Peyer's patch (tissue), 4 donors: ENCODE data around the gene LAD1. TPM values are rescaled to one million over a fixed set of nuclear protein-coding genes. Genes with fewer than 3 reads are reported as not detected.

ENCODE experiments used
- DNase-seq, 3 donors: peaks; one replicate each; pipeline ENCODE4 v3.0.0-alpha.2; 2017 to 2019
- H3K27ac ChIP-seq, 4 donors: fragments of 200-600 bp; sonication (generic); one replicate each; pipeline ENCODE4 v1.5.1; 2016 to 2019
- H3K27me3 ChIP-seq, 2 donors: fragments of 200-600 bp; sonication (generic); one replicate each; pipeline ENCODE4 v1.5.1; 2019
- H3K36me3 ChIP-seq, 3 donors: fragments of 200-600 bp; sonication (generic); one replicate each; pipeline ENCODE4 v1.5.1; 2016 to 2019
- H3K4me1 ChIP-seq, 4 donors: fragments of 200-600 bp; sonication (generic); one replicate each; pipeline ENCODE4 v1.5.1; 2016 to 2019
- H3K4me3 ChIP-seq, 4 donors: fragments of 200-600 bp; sonication (generic); 1 replicate in 3 of 4; 2 replicates in 1 of 4; pipeline ENCODE4 v1.5.1; 2016 to 2019; ENCODE audit warnings: mild to moderate bottlenecking in 1 of 4
- H3K9me3 ChIP-seq, 4 donors: fragments of 200-600 bp; sonication (generic); one replicate each; pipeline ENCODE4 v1.5.1; 2016 to 2019; ENCODE audit warnings: mild to moderate bottlenecking in 1 of 4
- POLR2A ChIP-seq, 2 donors: fragments of 450-650 bp; IDR thresholded peaks; one replicate each; pipeline ENCODE4 v1.5.1; 2017; ENCODE audit warnings: antibody characterized with exemption in 2 of 2, mild to moderate bottlenecking in 2 of 2, moderate library complexity in 2 of 2
- total RNA-seq, 4 donors: library from RNA; depleted of rRNA; stranded (reverse); fragments of >200 nt; gene quantifications; one replicate each; pipeline ENCODE4 v1.1.0, GENCODE V29; 2016
- TF ChIP-seq, protein P1 (sequence below), 6 experiments: fragments of 450-650 bp in 4 of 6; fragments of 200-600 bp in 2 of 6; sonication (generic) in 1 of 6; IDR thresholded peaks; one replicate each; pipeline ENCODE4 v1.5.1; 2017 to 2019; ENCODE audit warnings: antibody characterized with exemption in 6 of 6, mild to moderate bottlenecking in 3 of 6, moderate library complexity in 1 of 6

The LAD1 gene
- total RNA-seq, 4 donors from 2014 or later, result 106 to 224 (median 192) TPM

DNA sequence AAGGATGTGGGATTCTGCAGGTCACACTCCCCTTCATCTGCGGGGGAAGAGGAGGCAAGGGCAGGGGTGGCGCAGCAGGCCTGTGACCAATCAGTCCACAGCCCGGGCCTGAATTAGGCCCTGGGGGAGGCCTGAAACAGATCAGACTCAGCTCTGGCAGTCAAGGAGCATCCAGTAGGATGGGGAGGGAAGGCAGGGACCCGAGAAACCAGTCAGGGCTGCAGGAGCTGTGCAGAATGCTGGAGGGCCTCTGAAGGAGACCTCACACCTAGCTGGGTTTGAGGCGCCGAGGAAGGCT lies 34.4 kb downstream of the LAD1 start:
- Histone ChIP-seq H3K9me3 (no peaks in the 10 kb centered on the region), H3K4me1 (no peaks in the 10 kb centered on the region), H3K36me3 (no peaks in the 10 kb centered on the region), H3K4me3 (no peak overlapping the region), H3K27ac (no peak overlapping the region), H3K27me3 (no peaks in the 10 kb centered on the region)
- TF ChIP-seq, protein P1, sequence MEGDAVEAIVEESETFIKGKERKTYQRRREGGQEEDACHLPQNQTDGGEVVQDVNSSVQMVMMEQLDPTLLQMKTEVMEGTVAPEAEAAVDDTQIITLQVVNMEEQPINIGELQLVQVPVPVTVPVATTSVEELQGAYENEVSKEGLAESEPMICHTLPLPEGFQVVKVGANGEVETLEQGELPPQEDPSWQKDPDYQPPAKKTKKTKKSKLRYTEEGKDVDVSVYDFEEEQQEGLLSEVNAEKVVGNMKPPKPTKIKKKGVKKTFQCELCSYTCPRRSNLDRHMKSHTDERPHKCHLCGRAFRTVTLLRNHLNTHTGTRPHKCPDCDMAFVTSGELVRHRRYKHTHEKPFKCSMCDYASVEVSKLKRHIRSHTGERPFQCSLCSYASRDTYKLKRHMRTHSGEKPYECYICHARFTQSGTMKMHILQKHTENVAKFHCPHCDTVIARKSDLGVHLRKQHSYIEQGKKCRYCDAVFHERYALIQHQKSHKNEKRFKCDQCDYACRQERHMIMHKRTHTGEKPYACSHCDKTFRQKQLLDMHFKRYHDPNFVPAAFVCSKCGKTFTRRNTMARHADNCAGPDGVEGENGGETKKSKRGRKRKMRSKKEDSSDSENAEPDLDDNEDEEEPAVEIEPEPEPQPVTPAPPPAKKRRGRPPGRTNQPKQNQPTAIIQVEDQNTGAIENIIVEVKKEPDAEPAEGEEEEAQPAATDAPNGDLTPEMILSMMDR (IDR thresholded peaks at IDR 0.05), result no peak
- TF ChIP-seq POLR2A (IDR thresholded peaks at IDR 0.05), result no peak
- DNase-seq, result peak in 1 of 3 donors; percentile 31

- Histone ChIP-seq H3K4me3 (no peak overlapping the region), H3K4me1 (no peaks in the 10 kb centered on the region), H3K27ac (no peak overlapping the region), H3K9me3 (no peaks in the 10 kb centered on the region), H3K27me3 (no peaks in the 10 kb centered on the region), H3K36me3 (no peaks in the 10 kb centered on the region)
- DNase-seq, result peak in 1 of 3 donors; percentile 9
- TF ChIP-seq, protein P1 (IDR thresholded peaks at IDR 0.05), result no peak
- no peak for TF ChIP-seq POLR2A (IDR thresholded peaks at IDR 0.05)
Observed at GRCh38 chr1:201363467-201363866, 35.7 kb downstream of the LAD1 start.

DNA sequence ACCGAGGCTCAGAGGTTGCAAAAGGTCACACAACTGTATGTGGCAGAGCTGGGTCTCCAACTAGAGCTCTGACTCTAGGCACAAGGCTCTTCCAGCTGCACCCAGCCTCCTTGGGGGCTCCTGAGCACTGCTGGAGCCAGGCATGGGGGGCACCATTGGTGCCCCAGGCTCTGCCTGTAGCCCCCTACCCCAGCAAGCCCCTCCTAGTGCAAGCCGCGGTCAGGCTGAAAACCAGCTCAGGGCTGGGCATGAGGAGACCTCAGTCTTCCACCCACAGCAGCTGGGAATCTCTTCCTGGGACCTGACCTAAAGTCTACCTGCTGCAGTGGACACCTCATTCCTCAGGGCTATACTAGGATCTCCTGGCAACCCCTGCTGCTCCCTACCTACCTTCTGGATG lies 36.2 kb downstream of the LAD1 start:
- no peaks in the 10 kb centered on the region for H3K27me3 ChIP-seq
- TF ChIP-seq POLR2A (IDR thresholded peaks at IDR 0.05), result no peak
- TF ChIP-seq, protein P1 (IDR thresholded peaks at IDR 0.05), result no peak
- H3K36me3 ChIP-seq, result no peaks in the 10 kb centered on the region
- H3K27ac ChIP-seq, result no peak overlapping the region
- no peaks in the 10 kb centered on the region for H3K9me3 ChIP-seq
- H3K4me3 ChIP-seq, result no peak overlapping the region
- DNase-seq, result peak in 1 of 3 donors; percentile 34
- no peaks in the 10 kb centered on the region for H3K4me1 ChIP-seq

DNA sequence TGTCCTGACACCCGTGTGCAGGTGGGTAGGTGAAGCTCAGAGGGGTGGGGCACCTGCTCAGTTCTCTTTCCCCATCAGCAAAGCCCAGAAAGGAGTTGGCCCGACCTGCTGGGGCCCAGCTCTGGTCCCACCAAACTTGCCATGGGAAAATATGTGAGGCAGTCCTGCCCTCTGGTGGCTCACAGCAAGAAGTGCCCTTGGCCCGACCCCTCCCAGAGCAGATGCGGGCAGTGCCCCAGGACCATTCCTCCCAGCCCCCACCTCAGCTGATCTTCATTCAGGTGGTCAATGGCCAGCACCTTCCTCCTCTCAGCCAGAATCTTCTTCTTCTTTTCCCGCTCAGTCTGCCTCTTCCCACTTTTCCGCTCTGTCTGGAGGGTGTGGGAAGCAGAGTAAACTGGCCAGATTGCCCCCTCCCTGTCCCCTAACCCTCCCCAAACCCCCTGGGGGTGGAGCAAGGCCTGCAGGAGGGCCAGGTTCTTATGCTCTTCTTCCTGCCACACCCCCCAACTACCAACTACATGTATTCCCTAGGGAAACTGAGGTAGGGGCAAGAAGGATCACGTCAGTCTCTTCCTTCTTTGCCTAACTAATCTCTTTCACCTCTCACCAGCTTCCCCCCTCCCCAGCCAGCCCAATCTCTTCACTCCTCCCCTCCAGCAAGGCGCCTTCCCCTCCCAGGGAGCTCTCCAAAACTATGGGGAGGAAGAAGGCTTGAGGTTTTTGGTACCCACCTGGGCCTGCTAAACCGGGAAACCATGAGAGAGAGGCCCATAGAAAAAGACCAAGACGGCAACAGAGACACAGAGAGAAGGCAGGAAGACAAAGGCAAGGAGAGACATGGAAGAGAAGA lies 37.2 kb downstream of the LAD1 start:
- Histone ChIP-seq H3K36me3 (no peaks in the 10 kb centered on the region), H3K4me3 (no peak overlapping the region), H3K4me1 (no peaks in the 10 kb centered on the region), H3K27me3 (no peaks in the 10 kb centered on the region), H3K27ac (no peak overlapping the region), H3K9me3 (no peaks in the 10 kb centered on the region)
- TF ChIP-seq POLR2A (IDR thresholded peaks at IDR 0.05), result no peak
- TF ChIP-seq, protein P1 (IDR thresholded peaks at IDR 0.05), result peak in 4 of 6 experiments; percentile 57 to 84 (median 78)
- DNase-seq, result peak in 2 of 3 donors; percentile 59 to 60

DNA sequence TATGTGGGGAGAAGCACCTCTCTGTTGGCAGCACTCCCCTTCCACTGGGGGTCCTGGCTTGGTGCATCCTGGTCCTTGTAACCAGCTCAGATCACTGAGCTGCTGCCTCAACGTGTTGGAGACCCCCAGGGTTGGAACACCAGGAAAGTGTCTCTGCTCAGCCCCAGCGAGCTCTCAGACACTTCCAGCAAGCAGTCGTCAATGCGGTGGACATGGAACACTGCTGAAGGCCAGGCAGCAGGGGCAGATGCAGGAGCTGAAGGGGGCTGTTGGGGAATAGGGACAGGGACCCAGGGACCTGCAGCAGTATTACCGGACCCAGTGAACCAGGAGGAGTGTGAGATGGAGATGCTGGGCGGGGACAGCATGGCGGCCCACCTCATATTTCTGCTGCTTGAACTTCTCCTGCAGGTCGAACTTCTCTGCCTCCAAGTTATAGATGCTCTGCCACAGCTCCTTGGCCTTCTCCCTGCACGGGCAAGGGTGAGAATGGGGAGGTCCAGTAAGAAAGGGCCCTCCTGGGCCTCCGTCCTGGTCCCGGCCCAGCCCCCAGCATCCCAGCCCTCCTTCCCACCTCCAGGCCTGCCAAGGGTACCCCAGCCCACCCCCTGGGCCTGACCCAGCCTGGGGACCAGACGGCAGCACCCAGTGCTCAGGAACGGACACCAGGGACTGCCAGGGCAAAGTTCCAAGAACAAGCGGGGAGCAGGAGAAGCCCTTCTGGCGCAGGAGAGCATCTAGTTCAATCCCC lies 38.0 kb downstream of the LAD1 start:
- no peaks in the 10 kb centered on the region for H3K9me3 ChIP-seq
- no peaks in the 10 kb centered on the region for H3K36me3 ChIP-seq
- DNase-seq, result peak in 1 of 3 donors; percentile 35
- H3K27me3 ChIP-seq, result no peaks in the 10 kb centered on the region
- H3K4me3 ChIP-seq, result no peak overlapping the region
- no peak for TF ChIP-seq POLR2A (IDR thresholded peaks at IDR 0.05)
- TF ChIP-seq, protein P1 (IDR thresholded peaks at IDR 0.05), result no peak
- no peak overlapping the region for H3K27ac ChIP-seq
- H3K4me1 ChIP-seq, result no peaks in the 10 kb centered on the region
